Smooth muscle cell (in vitro differentiated cells): ENCODE measurements around the gene WDR37. TPM values are rescaled to one million over a fixed set of nuclear protein-coding genes. Genes with fewer than 3 reads are reported as not detected.

ENCODE experiments used
- DNase-seq: peaks from one replicate; lab custom pipeline; 2025; ENCODE audit not compliant: unreplicated experiment; lab: John Stamatoyannopoulos, UW
- H2AFZ ChIP-seq: fragments of 200-600 bp; sonication (generic); 2 replicates; pipeline ENCODE4 v1.6.0; 2016; ENCODE audit warnings: antibody characterized with exemption, low read depth, mild to moderate bottlenecking
- H3F3A ChIP-seq: fragments of 200-600 bp; sonication (generic); 2 replicates; pipeline ENCODE4 v1.6.0; 2017; ENCODE audit warnings: antibody characterized with exemption, low read depth
- H3K27ac ChIP-seq: fragments of 200-600 bp; sonication (generic); 2 replicates; pipeline ENCODE4 v1.5.1; 2016; ENCODE audit warnings: low read depth, mild to moderate bottlenecking
- H3K27me3 ChIP-seq: fragments of 200-600 bp; sonication (generic); 2 replicates; pipeline ENCODE4 v1.6.1; 2016; ENCODE audit warnings: low read depth, mild to moderate bottlenecking
- H3K36me3 ChIP-seq: fragments of 200-600 bp; sonication (generic); 2 replicates; pipeline ENCODE4 v1.5.1; 2016; ENCODE audit warnings: low read depth
- H3K4me1 ChIP-seq: fragments of 200-600 bp; sonication (generic); 2 replicates; pipeline ENCODE4 v1.5.1; 2016; ENCODE audit warnings: low read depth
- H3K4me2 ChIP-seq: fragments of 200-600 bp; sonication (generic); 2 replicates; pipeline ENCODE4 v1.6.0; 2016; ENCODE audit warnings: mild to moderate bottlenecking
- H3K4me3 ChIP-seq: fragments of 200-600 bp; sonication (generic); 2 replicates; pipeline ENCODE4 v1.5.1; 2016; ENCODE audit warnings: mild to moderate bottlenecking
- H3K79me2 ChIP-seq: fragments of 200-600 bp; sonication (generic); 2 replicates; pipeline ENCODE4 v1.6.0; 2016; ENCODE audit warnings: low read depth, mild to moderate bottlenecking
- H3K9ac ChIP-seq: fragments of 200-600 bp; sonication (generic); 2 replicates; pipeline ENCODE4 v1.6.0; 2016; ENCODE audit warnings: low read depth
- H3K9me3 ChIP-seq: fragments of 200-600 bp; sonication (generic); replicated peaks from 2 replicates; pipeline ENCODE4 v1.5.1; 2016; ENCODE audit warnings: low read depth
- H4K20me1 ChIP-seq: fragments of 200-600 bp; sonication (generic); 2 replicates; pipeline ENCODE4 v1.6.0; 2016; ENCODE audit warnings: low read depth
- CTCF ChIP-seq: fragments of 200-600 bp; sonication (generic); IDR thresholded peaks from 2 replicates; pipeline ENCODE4 v1.5.1; 2017; ENCODE audit warnings: borderline replicate concordance, mild to moderate bottlenecking, antibody characterized with exemption; ENCODE audit not compliant: insufficient read depth, poor library complexity, severe bottlenecking
- WGBS: methylation state at CpG from one replicate; pipeline ENCODE4 v1.1.7; 2016; ENCODE audit warnings: low lambda C conversion rate; 5-methylcytosine and 5-hydroxymethylcytosine counted together
- polyA plus RNA-seq: library from polyadenylated mRNA; unstranded; fragments of >200 nt; fragmentation: Nextera tagmentation; extraction: Ambion mirVana; gene quantifications from 2 replicates; pipeline ENCODE4 v1.2.1, GENCODE V29; 2016
- total RNA-seq: library from RNA; depleted of rRNA; stranded (reverse); fragments of >200 nt; gene quantifications from 2 replicates; pipeline ENCODE4 v1.2.3, GENCODE V29; 2014

The WDR37 gene
- total and polyA plus RNA-seq, 2 experiments from 2014 or later, result 10.5 to 10.7 TPM

- no peak overlapping the region for H3K4me3 ChIP-seq
- no peaks in the 10 kb centered on the region for H4K20me1 ChIP-seq
- no peaks in the 10 kb centered on the region for H3K79me2 ChIP-seq
- H2AFZ ChIP-seq, result no peak overlapping the region
- TF ChIP-seq CTCF, result no peak
- 75% methylated on average over 5 of the region's 5 CpGs for WGBS
- H3F3A ChIP-seq, result no peaks in the 10 kb centered on the region
- H3K4me2 ChIP-seq, result no peak overlapping the region
- no peak for DNase-seq
- H3K36me3 ChIP-seq, result no peaks in the 10 kb centered on the region
- no peaks in the 10 kb centered on the region for H3K4me1 ChIP-seq
- H3K27me3 ChIP-seq, result no peaks in the 10 kb centered on the region
- no peak overlapping the region for H3K27ac ChIP-seq
- H3K9me3 ChIP-seq, result no peaks in the 10 kb centered on the region
- H3K9ac ChIP-seq, result no peak overlapping the region
These were observed 107.6 kb downstream of the WDR37 start for GRCh38 chr10:1163831-1164230.

DNA sequence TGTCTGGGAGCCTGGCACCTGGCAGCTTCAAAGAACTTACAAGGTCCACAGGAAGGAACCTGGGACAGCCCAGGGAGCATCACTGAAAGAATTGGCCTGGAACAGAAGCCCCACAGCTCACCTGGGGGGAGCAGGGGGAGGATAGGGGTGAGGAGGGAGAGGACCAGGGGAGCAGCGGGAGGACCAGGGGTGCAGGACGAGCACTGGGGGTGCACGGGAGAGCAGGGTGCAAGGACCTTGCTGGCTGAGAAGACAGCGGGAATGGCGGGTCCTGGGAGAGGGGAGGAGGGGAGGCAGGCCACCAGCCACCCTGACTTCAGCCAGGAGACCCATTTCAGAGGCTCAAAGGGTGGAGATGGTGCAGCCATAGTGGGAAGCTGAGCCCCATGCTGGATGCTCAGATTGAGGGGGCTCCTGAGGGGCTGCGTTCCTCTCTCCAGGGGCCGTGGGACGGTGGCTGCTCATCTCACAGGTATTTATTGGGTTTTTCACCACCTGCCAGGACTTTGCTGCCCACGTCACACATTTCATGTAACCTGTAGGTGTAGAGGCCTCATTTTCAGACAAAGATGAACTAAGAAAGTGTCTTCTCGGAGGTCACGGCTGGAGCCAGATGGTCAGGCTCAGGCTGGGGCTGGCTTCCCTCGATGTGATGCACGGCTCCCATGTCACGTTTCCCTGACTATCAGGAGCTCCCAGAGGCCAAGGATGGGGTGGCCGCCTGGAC lies 110.1 kb downstream of the WDR37 start:
- Histone ChIP-seq H3K4me2 (no peak overlapping the region), H3F3A (no peaks in the 10 kb centered on the region), H3K79me2 (no peaks in the 10 kb centered on the region), H3K27ac (no peak overlapping the region), H3K9me3 (no peaks in the 10 kb centered on the region), H3K36me3 (no peaks in the 10 kb centered on the region), H3K9ac (no peak overlapping the region), H3K4me1 (no peaks in the 10 kb centered on the region), H4K20me1 (no peaks in the 10 kb centered on the region), H3K4me3 (no peak overlapping the region), H2AFZ (no peak overlapping the region), H3K27me3 (no peaks in the 10 kb centered on the region)
- 93% methylated on average over 15 of the region's 15 CpGs for WGBS
- TF ChIP-seq CTCF, result no peak
- DNase-seq, result no peak

DNA sequence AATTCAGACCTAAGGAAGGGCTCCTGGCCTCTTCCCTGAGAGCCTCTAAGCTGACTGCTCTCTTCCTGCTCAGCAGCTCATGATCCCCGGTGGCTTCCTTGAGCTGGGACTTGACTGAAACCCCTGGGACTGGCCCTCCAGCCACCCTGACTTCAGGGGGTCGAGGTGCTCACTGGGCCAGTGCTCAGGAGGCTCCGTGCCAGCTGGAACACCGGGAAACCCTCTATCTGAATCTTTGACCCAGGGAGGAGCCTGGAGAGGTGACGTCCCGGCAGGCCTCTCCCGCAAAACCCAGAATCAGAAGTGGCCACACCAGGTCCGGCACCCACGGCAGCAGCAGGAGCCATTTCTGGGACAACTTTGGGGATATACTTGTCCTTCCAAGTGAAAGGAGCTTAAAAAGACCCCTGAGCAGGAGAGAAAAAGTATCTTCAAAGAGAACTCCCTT lies 110.7 kb downstream of the WDR37 start:
- H3F3A ChIP-seq, result no peaks in the 10 kb centered on the region
- WGBS, result 91% methylated on average over 9 of the region's 9 CpGs
- H3K27me3 ChIP-seq, result no peaks in the 10 kb centered on the region
- no peak for TF ChIP-seq CTCF
- DNase-seq, result no peak
- no peak overlapping the region for H3K27ac ChIP-seq
- H3K9ac ChIP-seq, result no peak overlapping the region
- H3K36me3 ChIP-seq, result no peaks in the 10 kb centered on the region
- no peak overlapping the region for H3K4me2 ChIP-seq
- H3K79me2 ChIP-seq, result no peaks in the 10 kb centered on the region
- H4K20me1 ChIP-seq, result no peaks in the 10 kb centered on the region
- H3K4me3 ChIP-seq, result no peak overlapping the region
- H3K4me1 ChIP-seq, result no peaks in the 10 kb centered on the region
- H2AFZ ChIP-seq, result no peak overlapping the region
- no peaks in the 10 kb centered on the region for H3K9me3 ChIP-seq

DNA sequence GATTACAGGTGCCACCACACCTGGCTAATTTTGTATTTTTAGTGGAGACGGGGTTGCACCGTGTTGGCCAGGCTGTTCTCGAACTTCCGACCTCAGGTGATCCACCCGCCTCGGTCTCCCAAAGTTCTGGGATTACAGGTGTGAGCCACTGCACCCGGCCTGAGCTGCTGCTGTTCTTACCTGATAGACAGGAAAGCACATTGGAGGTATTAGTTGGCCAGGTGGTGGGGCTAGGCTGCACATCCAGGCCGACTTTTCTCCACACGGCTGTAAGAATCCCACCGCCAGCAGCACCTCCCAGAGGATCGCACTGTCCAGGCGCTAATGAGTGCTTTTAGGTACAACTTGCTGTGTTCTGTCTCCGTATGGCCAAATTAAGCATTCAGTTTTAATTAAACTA lies 112.6 kb downstream of the WDR37 start:
- no peaks in the 10 kb centered on the region for H3K9me3 ChIP-seq
- TF ChIP-seq CTCF, result no peak
- no peaks in the 10 kb centered on the region for H3K4me1 ChIP-seq
- H3K79me2 ChIP-seq, result no peaks in the 10 kb centered on the region
- no peak for DNase-seq
- H3K27me3 ChIP-seq, result no peaks in the 10 kb centered on the region
- no peak overlapping the region for H3K4me3 ChIP-seq
- no peak overlapping the region for H3K27ac ChIP-seq
- H3F3A ChIP-seq, result no peaks in the 10 kb centered on the region
- H4K20me1 ChIP-seq, result no peaks in the 10 kb centered on the region
- no peaks in the 10 kb centered on the region for H3K36me3 ChIP-seq
- no peak overlapping the region for H2AFZ ChIP-seq
- no peak overlapping the region for H3K9ac ChIP-seq
- no peak overlapping the region for H3K4me2 ChIP-seq
- 89% methylated on average over 13 of the region's 13 CpGs for WGBS
